Cardiac muscle cell (in vitro differentiated cells and primary cell): Measurements from ENCODE around the gene NDUFV1. TPM values are rescaled to one million over a fixed set of nuclear protein-coding genes. Genes with fewer than 3 reads are reported as not detected.
"Not testable (repeated sequence)": the region's sequence is repeated elsewhere in the genome, so short reads cannot be mapped to it uniquely, and the experiment has no call there.

Experiments
- DNase-seq, 2 donors: peaks; one replicate each; pipeline versions ENCODE4 v3.0.0 to v3.0.0-alpha.2; 2010 to 2017; ENCODE audit warnings: low read depth in 1 of 2, low spot score in 1 of 2
- H3K27ac ChIP-seq: fragments of 200-600 bp; sonication (generic); 2 replicates; pipeline ENCODE4 v1.5.1; 2016
- H3K27me3 ChIP-seq: fragments of 200-600 bp; sonication (generic); 2 replicates; pipeline ENCODE4 v1.6.0; 2016; ENCODE audit warnings: control low read depth
- H3K36me3 ChIP-seq: fragments of 200-600 bp; sonication (generic); 2 replicates; pipeline ENCODE4 v1.5.1; 2016; ENCODE audit warnings: control low read depth
- H3K4me1 ChIP-seq: fragments of 200-600 bp; sonication (generic); 2 replicates; pipeline ENCODE4 v1.8.1; 2017; ENCODE audit warnings: low read depth, mild to moderate bottlenecking, mixed run types
- H3K4me3 ChIP-seq: fragments of 200-600 bp; sonication (generic); 2 replicates; pipeline ENCODE4 v1.5.1; 2016; ENCODE audit warnings: mild to moderate bottlenecking
- H3K9me3 ChIP-seq: fragments of 200-600 bp; sonication (generic); 2 replicates; pipeline ENCODE4 v1.5.1; 2017; ENCODE audit warnings: low read depth, mild to moderate bottlenecking, control low read depth
- polyA plus RNA-seq: library from polyadenylated mRNA; unstranded; fragments of >200 nt; fragmentation: Nextera tagmentation; extraction: Ambion mirVana; gene quantifications from 2 replicates; pipeline ENCODE4 v1.2.1, GENCODE V29; 2016
- total RNA-seq: library from RNA; depleted of rRNA; stranded (reverse); fragments of >200 nt; gene quantifications from 2 replicates; pipeline ENCODE4 v1.2.3, GENCODE V29; 2016
- TF ChIP-seq, protein P1 (sequence below): IDR thresholded peaks from 2 replicates; pipeline ENCODE4 v1.5.1; 2012; ENCODE audit warnings: low read depth, mild to moderate bottlenecking, low read length

The NDUFV1 gene
- total and polyA plus RNA-seq, 2 experiments from 2014 or later = 449 to 526 TPM

DNA sequence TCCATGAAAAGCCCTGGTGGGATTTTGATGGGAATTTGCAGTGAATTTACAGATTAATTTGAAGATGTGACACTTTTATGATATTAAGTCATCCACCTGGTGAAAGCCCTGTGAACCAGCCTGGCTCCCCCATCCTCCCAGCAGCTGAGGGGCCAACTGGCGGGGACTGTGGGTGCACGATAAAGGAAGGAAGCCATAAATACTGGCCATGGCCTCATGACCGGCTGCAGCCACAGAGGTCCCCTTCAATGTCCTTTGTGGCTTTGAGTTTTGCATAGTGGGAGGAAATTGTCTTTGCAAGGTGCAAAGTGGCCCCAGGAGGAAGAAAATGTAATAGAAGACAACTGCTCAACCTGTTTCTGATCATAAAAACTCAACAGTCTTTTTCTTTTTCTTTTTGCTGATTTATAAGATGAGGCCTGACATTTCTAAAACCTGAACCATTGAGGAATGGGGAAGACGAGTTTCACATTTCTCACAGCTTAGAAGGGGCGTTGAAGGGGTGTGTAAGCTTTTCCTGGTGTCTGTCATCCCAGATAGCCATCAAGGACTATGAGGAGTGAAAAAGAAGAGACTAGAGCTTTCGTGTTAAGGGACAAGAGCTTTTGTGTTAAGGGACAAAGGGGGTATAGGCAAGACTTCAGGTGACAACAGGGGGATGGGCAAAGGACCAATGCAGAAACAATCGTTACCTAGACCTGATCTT, 6.3 kb upstream of the NDUFV1 start:
- H3K27ac ChIP-seq = no peak overlapping the region
- no peak overlapping the region for H3K4me3 ChIP-seq
- TF ChIP-seq, protein P1, sequence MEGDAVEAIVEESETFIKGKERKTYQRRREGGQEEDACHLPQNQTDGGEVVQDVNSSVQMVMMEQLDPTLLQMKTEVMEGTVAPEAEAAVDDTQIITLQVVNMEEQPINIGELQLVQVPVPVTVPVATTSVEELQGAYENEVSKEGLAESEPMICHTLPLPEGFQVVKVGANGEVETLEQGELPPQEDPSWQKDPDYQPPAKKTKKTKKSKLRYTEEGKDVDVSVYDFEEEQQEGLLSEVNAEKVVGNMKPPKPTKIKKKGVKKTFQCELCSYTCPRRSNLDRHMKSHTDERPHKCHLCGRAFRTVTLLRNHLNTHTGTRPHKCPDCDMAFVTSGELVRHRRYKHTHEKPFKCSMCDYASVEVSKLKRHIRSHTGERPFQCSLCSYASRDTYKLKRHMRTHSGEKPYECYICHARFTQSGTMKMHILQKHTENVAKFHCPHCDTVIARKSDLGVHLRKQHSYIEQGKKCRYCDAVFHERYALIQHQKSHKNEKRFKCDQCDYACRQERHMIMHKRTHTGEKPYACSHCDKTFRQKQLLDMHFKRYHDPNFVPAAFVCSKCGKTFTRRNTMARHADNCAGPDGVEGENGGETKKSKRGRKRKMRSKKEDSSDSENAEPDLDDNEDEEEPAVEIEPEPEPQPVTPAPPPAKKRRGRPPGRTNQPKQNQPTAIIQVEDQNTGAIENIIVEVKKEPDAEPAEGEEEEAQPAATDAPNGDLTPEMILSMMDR = no peak
- no peaks in the 10 kb centered on the region for H3K36me3 ChIP-seq
- H3K27me3 ChIP-seq = no peaks in the 10 kb centered on the region
- H3K4me1 ChIP-seq = no peaks in the 10 kb centered on the region
- H3K9me3 ChIP-seq = no peaks in the 10 kb centered on the region
- no peak for DNase-seq

DNA sequence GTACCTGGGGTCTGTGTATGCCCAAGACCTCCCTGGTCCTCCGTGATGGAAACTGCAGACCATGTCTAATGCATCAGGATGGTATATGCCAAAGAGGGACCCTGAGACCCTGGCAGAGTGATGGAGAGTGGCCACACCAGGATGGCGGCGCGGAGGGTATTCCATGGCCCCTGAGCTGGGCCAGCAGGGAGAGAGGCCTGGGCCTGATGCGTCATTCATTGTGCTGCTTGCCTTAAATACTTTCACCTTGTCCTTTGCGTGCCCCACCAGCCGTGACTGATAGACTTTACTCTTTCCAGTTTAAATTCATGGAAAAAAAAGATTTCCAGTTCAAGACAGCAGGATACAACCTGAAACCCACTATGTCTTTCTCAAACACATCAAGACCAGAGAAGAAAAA, 5.6 kb upstream of the NDUFV1 start:
- TF ChIP-seq, protein P1 = no peak
- Histone ChIP-seq H3K27ac (no peak overlapping the region), H3K4me3 (no peak overlapping the region), H3K4me1 (peaks cover 5% of the 10 kb centered on the region), H3K36me3 (no peaks in the 10 kb centered on the region), H3K27me3 (no peaks in the 10 kb centered on the region), H3K9me3 (no peaks in the 10 kb centered on the region)
- no peak for DNase-seq

DNA sequence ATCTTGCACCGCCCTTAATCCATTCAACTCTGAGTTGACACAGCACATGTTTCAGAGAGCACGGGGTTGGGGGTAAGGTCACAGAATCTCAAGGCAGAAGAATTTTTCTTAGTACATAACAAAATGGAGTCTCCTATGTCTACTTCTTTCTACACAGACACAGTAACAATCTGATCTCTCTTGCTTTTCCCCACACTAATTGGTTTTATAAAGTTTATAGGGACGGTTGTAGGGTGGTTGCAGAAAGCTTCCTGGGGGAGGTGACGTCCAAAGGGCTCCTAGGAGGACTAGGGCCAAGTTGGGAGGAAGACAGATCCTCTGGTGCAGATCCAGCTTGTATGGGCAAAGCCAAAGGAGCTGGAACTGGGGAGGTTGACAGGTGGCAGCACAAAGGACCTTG, 2.6 kb upstream of the NDUFV1 start:
- not testable (repeated sequence) for H3K27ac ChIP-seq, H3K27me3 ChIP-seq, H3K36me3 ChIP-seq, H3K9me3 ChIP-seq, DNase-seq, H3K4me3 ChIP-seq
- peaks cover 11% of the 10 kb centered on the region for H3K4me1 ChIP-seq

DNA sequence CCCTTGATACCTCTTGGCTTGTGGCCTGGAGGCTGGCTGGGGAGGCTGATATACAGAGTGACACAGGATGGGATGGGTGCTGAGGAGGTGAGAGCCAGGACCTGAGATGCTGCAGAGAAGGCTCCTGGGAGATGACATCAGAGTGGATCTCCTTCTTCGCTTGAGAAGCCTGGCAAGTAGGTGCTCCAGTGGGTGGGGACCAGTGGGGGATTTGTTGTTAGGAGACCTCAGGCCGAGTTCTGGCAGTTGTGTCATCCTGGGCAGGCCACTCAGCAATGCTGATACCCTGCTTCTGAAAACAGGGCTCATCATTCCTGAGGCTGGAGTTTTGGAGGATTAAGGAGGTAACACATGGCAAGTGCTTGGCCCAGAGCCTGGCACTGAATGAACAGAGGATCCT, 1.9 kb upstream of the NDUFV1 start:
- peaks cover 11% of the 10 kb centered on the region for H3K4me1 ChIP-seq
- H3K27me3 ChIP-seq = no peaks in the 10 kb centered on the region
- DNase-seq = no peak
- peaks cover 11% of the 10 kb centered on the region for H3K36me3 ChIP-seq
- no peak overlapping the region for H3K27ac ChIP-seq
- H3K9me3 ChIP-seq = no peaks in the 10 kb centered on the region
- no peak overlapping the region for H3K4me3 ChIP-seq
- TF ChIP-seq, protein P1 = no peak

DNA sequence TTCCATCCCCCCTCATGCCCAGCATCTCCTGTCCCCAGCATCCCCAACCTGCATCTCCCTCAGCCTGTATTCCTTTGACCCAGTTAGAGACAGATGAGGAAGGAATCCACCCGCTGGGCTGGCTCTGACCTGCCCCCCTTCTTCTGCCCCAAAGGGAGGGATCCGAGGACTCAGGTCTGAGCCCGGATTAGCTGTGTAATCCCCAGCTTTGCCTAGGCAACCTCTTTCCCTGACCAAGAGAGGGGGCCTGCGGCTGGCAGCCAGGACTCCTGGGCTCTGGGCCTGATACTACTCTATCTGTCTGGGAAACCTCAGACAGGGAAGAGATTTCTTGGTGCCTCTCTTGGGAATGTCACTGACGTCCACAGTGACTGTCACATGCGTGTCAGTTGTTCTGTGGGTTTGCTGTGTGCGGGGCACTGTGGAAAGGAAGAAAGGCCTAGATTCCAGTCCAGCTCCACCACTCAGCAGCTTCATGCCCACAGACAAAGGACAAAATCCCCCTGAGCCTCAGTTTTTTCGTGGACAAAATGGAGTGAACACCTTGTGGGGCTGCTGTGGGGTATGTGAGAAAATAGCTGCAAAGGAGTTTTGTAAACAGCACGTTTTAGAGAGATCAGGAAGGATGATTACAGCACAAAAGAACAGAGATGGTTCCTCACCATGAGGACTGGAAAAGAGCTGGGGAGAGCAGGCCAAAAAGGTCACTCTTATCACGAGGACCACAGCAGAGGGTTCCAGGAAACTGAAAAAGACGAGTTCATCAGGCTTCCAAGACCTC, 1.3 kb upstream of the NDUFV1 start:
- peaks cover 11% of the 10 kb centered on the region for H3K4me1 ChIP-seq
- H3K27me3 ChIP-seq = no peaks in the 10 kb centered on the region
- H3K4me3 ChIP-seq = no peak overlapping the region
- no peak overlapping the region for H3K27ac ChIP-seq
- TF ChIP-seq, protein P1 = no peak
- DNase-seq = no peak
- H3K36me3 ChIP-seq = peaks cover 17% of the 10 kb centered on the region
- no peaks in the 10 kb centered on the region for H3K9me3 ChIP-seq

DNA sequence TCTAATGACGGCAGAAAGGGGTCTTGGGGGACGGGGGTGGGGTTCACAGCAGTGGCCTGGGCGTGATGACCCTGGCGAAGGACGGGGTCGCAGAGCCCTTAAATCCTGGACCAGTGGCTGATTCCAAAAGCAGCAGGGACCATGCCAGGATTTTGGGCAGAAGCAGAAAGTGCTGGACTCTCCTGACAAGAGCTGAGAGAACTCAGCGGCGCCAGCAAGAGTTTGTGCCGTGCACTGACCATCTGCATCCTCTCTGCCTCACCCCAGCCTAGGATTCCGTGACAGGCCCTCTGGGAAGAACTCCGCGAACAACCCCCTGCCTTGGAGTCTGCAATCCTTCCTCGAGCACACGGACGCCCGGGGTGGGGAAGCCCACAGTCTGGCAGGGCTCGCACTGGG, 644 bp upstream of the NDUFV1 start:
- H3K9me3 ChIP-seq = no peaks in the 10 kb centered on the region
- no peak overlapping the region for H3K27ac ChIP-seq
- H3K36me3 ChIP-seq = peaks cover 23% of the 10 kb centered on the region
- peak overlapping the region; percentile 95 for H3K4me3 ChIP-seq
- H3K4me1 ChIP-seq = peaks cover 11% of the 10 kb centered on the region
- peak; percentile 25 to 26 for DNase-seq
- TF ChIP-seq, protein P1 = no peak
- no peaks in the 10 kb centered on the region for H3K27me3 ChIP-seq
